MM.1S (cell line): ENCODE data around the gene PADI3.

Source experiments
- DNase-seq: peaks from one replicate; pipeline ENCODE4 v3.0.0-alpha.2; 2015
- H2AFZ ChIP-seq: fragments of 300-600 bp; sonication (generic); 2 replicates; pipeline ENCODE4 v1.6.0; 2016; ENCODE audit warnings: antibody characterized with exemption, low read length
- H3F3A ChIP-seq: fragments of 300-600 bp; sonication (generic); 2 replicates; pipeline ENCODE4 v1.6.1; 2016; ENCODE audit warnings: mild to moderate bottlenecking, antibody characterized with exemption, low read length, moderate library complexity, mixed read lengths; ENCODE audit not compliant: insufficient read depth
- H3K27ac ChIP-seq: fragments of 300-600 bp; sonication (generic); 2 replicates; pipeline ENCODE4 v1.5.1; 2016; ENCODE audit warnings: mild to moderate bottlenecking, low read length
- H3K27me3 ChIP-seq: fragments of 300-600 bp; sonication (generic); replicated peaks from 2 replicates; pipeline ENCODE4 v1.6.0; 2016; ENCODE audit warnings: low read length; ENCODE audit not compliant: insufficient read depth
- H3K36me3 ChIP-seq: fragments of 300-600 bp; sonication (generic); replicated peaks from 2 replicates; pipeline ENCODE4 v1.6.1; 2016; ENCODE audit warnings: mild to moderate bottlenecking, low read length, mixed read lengths; ENCODE audit not compliant: insufficient read depth
- H3K4me1 ChIP-seq: fragments of 300-600 bp; sonication (generic); 2 replicates; pipeline ENCODE4 v1.6.1; 2016; ENCODE audit warnings: low read length, mixed read lengths
- H3K4me2 ChIP-seq: fragments of 300-600 bp; sonication (generic); 2 replicates; pipeline ENCODE4 v1.6.0; 2016; ENCODE audit warnings: low read depth, low read length
- H3K4me3 ChIP-seq: fragments of 300-600 bp; sonication (generic); 2 replicates; pipeline ENCODE4 v1.5.1; 2016; ENCODE audit warnings: low read length, mixed read lengths
- H3K79me2 ChIP-seq: fragments of 300-600 bp; sonication (generic); 2 replicates; pipeline ENCODE4 v1.6.1; 2016; ENCODE audit warnings: mixed run types, low read length, mixed read lengths
- H3K9ac ChIP-seq: fragments of 300-600 bp; sonication (generic); 2 replicates; pipeline ENCODE4 v1.6.1; 2016; ENCODE audit warnings: low read length, mixed read lengths
- H3K9me2 ChIP-seq: fragments of 300-600 bp; sonication (generic); replicated peaks from 2 replicates; pipeline ENCODE4 v1.6.1; 2016; ENCODE audit warnings: mild to moderate bottlenecking, low read length, mixed read lengths; ENCODE audit not compliant: insufficient read depth
- H3K9me3 ChIP-seq: fragments of 300-600 bp; sonication (generic); replicated peaks from 2 replicates; pipeline ENCODE4 v1.6.1; 2016; ENCODE audit warnings: mild to moderate bottlenecking, low read length, mixed read lengths; ENCODE audit not compliant: insufficient read depth
- H4K20me1 ChIP-seq: fragments of 300-600 bp; sonication (generic); 2 replicates; pipeline ENCODE4 v1.6.1; 2016; ENCODE audit warnings: mild to moderate bottlenecking, low read length, moderate library complexity, mixed read lengths; ENCODE audit not compliant: insufficient read depth
- CTCF ChIP-seq: fragments of 300-600 bp; sonication (generic); IDR thresholded peaks from 2 replicates; pipeline ENCODE4 v1.5.1; 2016; ENCODE audit warnings: antibody characterized with exemption, low read length, mixed read lengths
- EZH2 ChIP-seq: fragments of 300-600 bp; sonication (generic); optimal IDR thresholded peaks from 2 replicates; pipeline ENCODE3; 2017; ENCODE audit warnings: low read depth, mild to moderate bottlenecking, antibody characterized with exemption, low read length, mixed read lengths
- EZH2phosphoT487 ChIP-seq: fragments of 300-600 bp; sonication (generic); IDR thresholded peaks from 2 replicates; pipeline ENCODE4 v1.6.1; 2018; ENCODE audit warnings: antibody characterized with exemption, low read length

The PADI3 gene

GRCh38 chr1:17273096-17273495, 24.2 kb downstream of the PADI3 start:
- Histone ChIP-seq H3K4me1 (no peaks in the 10 kb centered on the region), H4K20me1 (no peaks in the 10 kb centered on the region)
- TF ChIP-seq EZH2 (no peak), CTCF (no peak), EZH2phosphoT487 (no peak)

DNA sequence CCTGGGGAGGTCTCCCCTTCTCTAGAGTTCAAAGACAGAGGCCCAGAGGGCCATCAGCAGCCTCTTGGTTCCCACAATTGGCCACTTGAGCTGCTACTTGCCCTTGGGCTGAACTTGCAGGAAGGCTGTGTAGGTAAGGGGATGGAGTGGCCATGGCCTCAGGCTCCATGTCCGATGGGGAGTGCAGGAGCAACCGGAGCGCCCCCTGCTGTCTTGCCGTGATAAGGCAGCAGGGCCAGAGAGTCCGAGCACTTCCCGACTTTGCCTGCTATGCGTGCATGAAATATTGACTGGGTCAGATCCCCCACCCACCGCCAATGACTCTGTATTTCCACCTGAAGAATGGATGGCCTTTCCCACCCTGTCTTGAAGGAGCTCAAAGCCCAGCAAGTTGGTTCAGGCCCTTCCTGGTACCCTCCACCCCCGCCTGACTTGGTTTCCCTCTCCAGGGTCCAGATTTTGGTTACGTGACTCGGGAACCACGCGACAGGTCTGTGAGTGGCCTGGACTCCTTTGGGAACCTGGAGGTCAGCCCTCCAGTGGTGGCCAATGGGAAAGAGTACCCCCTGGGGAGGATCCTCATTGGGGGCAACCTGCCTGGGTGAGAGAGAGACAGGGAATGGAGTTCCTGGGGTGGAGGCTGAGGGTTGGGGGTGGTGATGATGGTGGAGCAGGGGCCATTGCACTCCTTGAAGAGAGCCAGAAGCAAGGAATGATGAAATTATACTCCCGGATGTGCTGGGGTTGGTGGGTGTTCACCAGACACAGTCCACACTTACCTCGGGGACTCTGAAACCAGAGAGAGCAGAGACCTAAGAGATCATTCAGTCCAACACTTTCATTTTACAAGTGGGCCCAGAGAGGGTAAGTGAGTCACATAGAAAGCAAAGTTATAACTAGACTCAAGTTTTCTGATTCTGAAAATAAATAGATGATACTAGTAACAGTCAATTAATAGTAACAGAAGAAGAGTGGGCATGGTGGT, 25.6 kb downstream of the PADI3 start:
- Histone ChIP-seq H3K4me2 (no peak overlapping the region), H3K36me3 (no peaks in the 10 kb centered on the region), H3K4me1 (no peaks in the 10 kb centered on the region), H3K27me3 (peaks cover 88% of the 10 kb centered on the region), H4K20me1 (no peaks in the 10 kb centered on the region), H3K4me3 (no peak overlapping the region), H3K9me2 (no peaks in the 10 kb centered on the region), H3K9me3 (no peaks in the 10 kb centered on the region), H3K27ac (no peak overlapping the region), H2AFZ (no peak overlapping the region), H3K9ac (no peak overlapping the region), H3F3A (no peaks in the 10 kb centered on the region), H3K79me2 (no peaks in the 10 kb centered on the region)
- no peak for DNase-seq
- peak; percentile 64 for TF ChIP-seq CTCF
- TF ChIP-seq EZH2phosphoT487: no peak

More at GRCh38 chr1:17273096-17273495, 24.2 kb downstream of the PADI3 start:
- H3K4me2 ChIP-seq: no peak overlapping the region
- no peak overlapping the region for H2AFZ ChIP-seq
- H3K27me3 ChIP-seq: peaks cover 84% of the 10 kb centered on the region
- H3K9me3 ChIP-seq: no peaks in the 10 kb centered on the region
- H3K79me2 ChIP-seq: no peaks in the 10 kb centered on the region
- no peaks in the 10 kb centered on the region for H3K9me2 ChIP-seq
- H3K9ac ChIP-seq: no peak overlapping the region
- DNase-seq: no peak
- no peak overlapping the region for H3K4me3 ChIP-seq
- H3K36me3 ChIP-seq: no peaks in the 10 kb centered on the region
- H3K27ac ChIP-seq: no peak overlapping the region
- no peaks in the 10 kb centered on the region for H3F3A ChIP-seq

DNA sequence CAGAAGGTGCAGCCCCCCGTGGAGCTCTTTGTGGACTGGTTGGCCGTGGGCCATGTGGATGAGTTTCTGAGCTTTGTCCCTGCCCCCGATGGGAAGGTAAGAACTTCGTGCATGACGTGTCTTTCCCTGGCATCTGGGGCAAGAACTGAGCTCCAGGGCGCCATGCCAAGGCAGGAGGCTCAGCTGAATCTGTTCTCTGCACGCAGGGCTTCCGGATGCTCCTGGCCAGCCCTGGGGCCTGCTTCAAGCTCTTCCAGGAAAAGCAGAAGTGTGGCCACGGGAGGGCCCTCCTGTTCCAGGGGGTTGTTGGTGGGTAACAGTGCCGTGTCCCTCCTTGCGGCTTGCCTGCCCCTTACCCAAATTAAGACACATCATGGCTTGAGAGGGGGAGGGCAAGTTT, 27.7 kb downstream of the PADI3 start:
- Histone ChIP-seq H3K79me2 (no peaks in the 10 kb centered on the region), H2AFZ (no peak overlapping the region), H3F3A (no peaks in the 10 kb centered on the region), H4K20me1 (no peaks in the 10 kb centered on the region), H3K4me2 (no peak overlapping the region), H3K36me3 (no peaks in the 10 kb centered on the region), H3K9me3 (no peaks in the 10 kb centered on the region), H3K27ac (no peak overlapping the region), H3K4me1 (no peaks in the 10 kb centered on the region), H3K9me2 (no peaks in the 10 kb centered on the region), H3K9ac (no peak overlapping the region), H3K27me3 (peaks cover 88% of the 10 kb centered on the region), H3K4me3 (no peak overlapping the region)
- DNase-seq: no peak
- TF ChIP-seq EZH2 (no peak), CTCF (no peak), EZH2phosphoT487 (no peak)
